Heart left ventricle (tissue), 16 donors: Measurements from ENCODE around the gene NEUROD2. TPM values are rescaled to one million over a fixed set of nuclear protein-coding genes. Genes with fewer than 3 reads are reported as not detected.

Experiments
- ATAC-seq, 4 donors: fragments of 200-7000 bp; cut with Tn5 transposase; one replicate each; pipeline ENCODE4 v1.9.1; 2020 to 2022; ENCODE audit warnings: moderate library complexity in 4 of 4, mild to moderate bottlenecking in 3 of 4, moderate number of reproducible peaks in 1 of 4
- DNase-seq, 5 donors: peaks; one replicate each; pipeline ENCODE4 v3.0.0-alpha.2; 2020
- H3K27ac ChIP-seq, 12 donors: fragments of 200-600 bp; sonication (generic) in 4 of 12; one replicate each; pipeline versions ENCODE4 v1.5.0 to v1.8.0; 2016 to 2022; ENCODE audit warnings: mild to moderate bottlenecking in 2 of 12
- H3K27me3 ChIP-seq, 9 donors: fragments of 200-600 bp; sonication (generic) in 2 of 9; one replicate each; pipeline versions ENCODE4 v1.5.1 to v1.8.0; 2016 to 2022; ENCODE audit warnings: mild to moderate bottlenecking in 3 of 9
- H3K36me3 ChIP-seq, 9 donors: fragments of 200-600 bp; sonication (generic) in 2 of 9; one replicate each; pipeline versions ENCODE4 v1.5.0 to v1.8.0; 2018 to 2022; ENCODE audit warnings: mild to moderate bottlenecking in 2 of 9
- H3K4me1 ChIP-seq, 12 donors: fragments of 200-600 bp; sonication (generic) in 4 of 12; one replicate each; pipeline versions ENCODE4 v1.5.0 to v1.8.0; 2016 to 2022; ENCODE audit warnings: mild to moderate bottlenecking in 3 of 12
- H3K4me3 ChIP-seq, 12 donors: fragments of 200-600 bp; sonication (generic) in 4 of 12; one replicate each; pipeline versions ENCODE4 v1.5.0 to v1.8.0; 2017 to 2022; ENCODE audit warnings: mild to moderate bottlenecking in 9 of 12, moderate library complexity in 4 of 12
- H3K9me3 ChIP-seq, 12 donors: fragments of 200-600 bp; sonication (generic) in 4 of 12; one replicate each; pipeline versions ENCODE4 v1.5.0 to v1.8.0; 2016 to 2022; ENCODE audit warnings: mild to moderate bottlenecking in 1 of 12
- POLR2A ChIP-seq, 2 donors: fragments of 450-650 bp; IDR thresholded peaks; one replicate each; pipeline ENCODE4 v1.6.1; 2017; ENCODE audit warnings: antibody characterized with exemption in 2 of 2, mild to moderate bottlenecking in 2 of 2, moderate library complexity in 2 of 2
- WGBS, 4 donors: extraction: QIAGEN DNeasy Blood & Tissue Kit in 2 of 4; methylation state at CpG; one replicate each; pipeline versions ENCODE4 v1.1.5 to v1.1.7; 2013 to 2018; 5-methylcytosine and 5-hydroxymethylcytosine counted together
- intact Hi-C, 10 donors: fragments of 100-400 bp; cut with DNase I; formaldehyde crosslinking; loops; one replicate each; pipeline versions ENCODE4 v1.11.1 to v1.14.2; 2022
- polyA plus RNA-seq, 2 donors: library from polyadenylated mRNA; stranded (reverse); fragments of 200-250 nt; gene quantifications; one replicate each; pipeline ENCODE4 v1.2.3, GENCODE V29; 2013
- total RNA-seq, 9 donors: library from RNA; depleted of rRNA in 2 of 9; stranded (reverse); fragments of >200 nt in 2 of 9; fragmentation: NEBNext Ultra II Directional in 3 of 9; extraction: Animal tissue kit (Norgen Biotek cat#: 25700) in 3 of 9; gene quantifications; one replicate each; pipeline versions ENCODE4 v1.1.0 to v1.2.4, GENCODE V29; 2016 to 2023
- TF ChIP-seq, protein P1 (sequence below), 12 donors: fragments of 200-600 bp; sonication (generic) in 4 of 12; IDR thresholded peaks; one replicate each; pipeline versions ENCODE4 v1.5.0 to v1.8.0; 2018 to 2022; ENCODE audit warnings: antibody characterized with exemption in 12 of 12, mild to moderate bottlenecking in 5 of 12
- donor health status: ischemic (EF 13 %, LVEDD 7.1; RV severe dilation, severe dysfunction).
- donor health status: healthy with polysubstance abuse.
- donor health status: DM: no; HTN: yes; CAD: no.
- donor health status: DM: no; HTN: no; CAD: no.
- donor health status: ischemic (EF 25% LVEDD 6.9; RV normal size, moderate dysfunction).
- donor health status: ischemic (EF 25% LVEDD 5.7; RV mildly dilated, moderate dysfunction).
- donor health status: healthy.
- donor health status: DM: yes; HTN: yes; CAD: no.
- donor health status: ischemic (EF 35%, LVEDD 5.7; RV mildly dilated, moderate dysfunction).
- donor health status: nonischemic (EF 11% LVEDD 7.7; RV severe dilation, severe dysfunction).
- donor health status: DM: yes; HTN: yes; CAD: no.
- donor health status: PGD.
- donor health status: ischemic (EF 29% LVEDD 5.4; RV normal size, mild dysfunction).
- donor health status: nonischemic (EF 23%, LVEDD 6.1; RV moderate dilation, normal function).

NEUROD2 gene
- total and polyA plus RNA-seq, 11 donors: not detected

DNA sequence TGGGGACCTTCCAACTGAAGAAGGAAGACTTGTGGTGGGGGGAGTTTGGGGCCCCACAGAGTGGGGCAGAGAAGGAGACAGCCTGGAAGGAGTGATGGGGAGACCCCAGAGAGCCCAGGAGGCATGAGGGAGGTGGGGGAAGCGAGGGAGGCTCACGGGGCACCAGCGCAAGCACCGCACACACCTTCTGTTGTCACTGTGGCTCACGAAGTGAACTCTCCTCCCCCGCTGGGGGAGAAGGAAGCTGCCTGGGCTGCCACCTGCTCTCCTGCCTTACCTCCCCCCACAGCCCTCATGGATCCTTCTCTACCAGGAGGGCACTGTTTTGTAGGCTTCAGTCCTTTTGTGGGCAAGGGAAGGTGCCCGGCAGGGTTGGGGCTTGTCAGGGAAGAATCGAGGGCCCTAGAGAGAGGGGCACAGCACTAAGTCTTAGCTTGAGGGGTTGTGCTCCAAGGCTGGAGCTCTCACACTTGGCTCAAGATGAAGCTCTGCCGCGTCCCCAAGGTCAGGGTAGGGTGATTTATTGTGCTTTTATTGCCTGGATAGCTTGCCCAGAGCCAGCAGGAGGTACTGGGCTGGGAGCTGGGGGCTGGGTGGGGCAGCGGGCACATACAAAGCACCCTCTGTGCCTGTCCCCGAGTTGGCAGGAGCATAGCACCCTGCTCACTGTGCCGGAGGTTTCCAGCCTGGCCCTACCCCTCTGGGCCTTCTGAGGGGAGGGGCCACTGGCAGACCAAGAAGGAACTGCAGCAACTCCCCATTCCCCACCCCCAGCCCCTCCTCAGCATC is 24.6 kb upstream of the NEUROD2 start:
- ATAC-seq: no peak

GRCh38 chr17:39631403-39631802 is 23.7 kb upstream of the NEUROD2 start:
- no peak for ATAC-seq

More for the DNA sequence above, 24.6 kb upstream of the NEUROD2 start:
- DNase-seq: no peak
- Histone ChIP-seq H3K9me3 (no peaks in the 10 kb centered on the region), H3K27me3 (peaks cover 0 to 27% (median 12%) of the 10 kb centered on the region in 9 donors), H3K4me3 (no peak overlapping the region), H3K36me3 (no peaks in the 10 kb centered on the region), H3K4me1 (peaks cover 0 to 18% (median 8%) of the 10 kb centered on the region in 12 donors), H3K27ac (no peak overlapping the region)
- TF ChIP-seq, protein P1, sequence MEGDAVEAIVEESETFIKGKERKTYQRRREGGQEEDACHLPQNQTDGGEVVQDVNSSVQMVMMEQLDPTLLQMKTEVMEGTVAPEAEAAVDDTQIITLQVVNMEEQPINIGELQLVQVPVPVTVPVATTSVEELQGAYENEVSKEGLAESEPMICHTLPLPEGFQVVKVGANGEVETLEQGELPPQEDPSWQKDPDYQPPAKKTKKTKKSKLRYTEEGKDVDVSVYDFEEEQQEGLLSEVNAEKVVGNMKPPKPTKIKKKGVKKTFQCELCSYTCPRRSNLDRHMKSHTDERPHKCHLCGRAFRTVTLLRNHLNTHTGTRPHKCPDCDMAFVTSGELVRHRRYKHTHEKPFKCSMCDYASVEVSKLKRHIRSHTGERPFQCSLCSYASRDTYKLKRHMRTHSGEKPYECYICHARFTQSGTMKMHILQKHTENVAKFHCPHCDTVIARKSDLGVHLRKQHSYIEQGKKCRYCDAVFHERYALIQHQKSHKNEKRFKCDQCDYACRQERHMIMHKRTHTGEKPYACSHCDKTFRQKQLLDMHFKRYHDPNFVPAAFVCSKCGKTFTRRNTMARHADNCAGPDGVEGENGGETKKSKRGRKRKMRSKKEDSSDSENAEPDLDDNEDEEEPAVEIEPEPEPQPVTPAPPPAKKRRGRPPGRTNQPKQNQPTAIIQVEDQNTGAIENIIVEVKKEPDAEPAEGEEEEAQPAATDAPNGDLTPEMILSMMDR (IDR thresholded peaks at IDR 0.05): no peak
- no peak for TF ChIP-seq POLR2A (IDR thresholded peaks at IDR 0.05)
- 65 to 71% (median 67%) methylated on average over 10 to 13 of the region's 13 CpGs for WGBS, 4 donors
- intact Hi-C loops: no loop called here

GRCh38 chr17:39629898-39630297 is 22.2 kb upstream of the NEUROD2 start:
- Histone ChIP-seq H3K27me3 (peaks cover 8 to 52% (median 32%) of the 10 kb centered on the region in 9 donors), H3K9me3 (no peaks in the 10 kb centered on the region), H3K4me1 (peaks cover 0 to 18% (median 9%) of the 10 kb centered on the region in 12 donors), H3K4me3 (no peak overlapping the region), H3K27ac (no peak overlapping the region), H3K36me3 (no peaks in the 10 kb centered on the region)
- intact Hi-C loops: loop anchor here in 3 of 10 donors (10.0 kb wide), 4 partner anchors 45 to 355 kb away; partner anchors contain the start of gene PSMD3 (in 1 of the 3)
- no peak for DNase-seq
- 75 to 82% (median 80%) methylated on average over 11 to 12 of the region's 12 CpGs for WGBS, 4 donors
- no peak for ATAC-seq
- TF ChIP-seq, protein P1 (IDR thresholded peaks at IDR 0.05): no peak
- no peak for TF ChIP-seq POLR2A (IDR thresholded peaks at IDR 0.05)

More at GRCh38 chr17:39631403-39631802, 23.7 kb upstream of the NEUROD2 start:
- Histone ChIP-seq H3K27me3 (peaks cover 8 to 37% (median 21%) of the 10 kb centered on the region in 9 donors), H3K9me3 (no peaks in the 10 kb centered on the region), H3K4me3 (no peak overlapping the region), H3K4me1 (peaks cover 0 to 24% (median 12%) of the 10 kb centered on the region in 12 donors), H3K27ac (no peak overlapping the region), H3K36me3 (no peaks in the 10 kb centered on the region)
- no peak for TF ChIP-seq POLR2A (IDR thresholded peaks at IDR 0.05)
- TF ChIP-seq, protein P1 (IDR thresholded peaks at IDR 0.05): no peak
- WGBS, 4 donors: 37 to 55% (median 44%) methylated on average over 6 of the region's 6 CpGs
- DNase-seq: no peak
- intact Hi-C loops: no loop called here

- H3K27me3 ChIP-seq: peaks cover 8 to 56% (median 32%) of the 10 kb centered on the region in 9 donors
- 64 to 87% (median 70%) methylated on average over 3 of the region's 3 CpGs for WGBS, 4 donors
- intact Hi-C loops: loop anchor here in 3 of 10 donors (10.0 kb wide), 4 partner anchors 45 to 355 kb away; partner anchors contain the start of gene PSMD3 (in 1 of the 3)
Observed at GRCh38 chr17:39629494-39629880, 21.8 kb upstream of the NEUROD2 start.

More at GRCh38 chr17:39629494-39629880, 21.8 kb upstream of the NEUROD2 start:
- Histone ChIP-seq H3K27ac (no peak overlapping the region), H3K36me3 (no peaks in the 10 kb centered on the region), H3K9me3 (no peaks in the 10 kb centered on the region), H3K4me1 (peaks cover 0 to 15% (median 8%) of the 10 kb centered on the region in 12 donors), H3K4me3 (no peak overlapping the region)
- no peak for ATAC-seq
- TF ChIP-seq POLR2A (IDR thresholded peaks at IDR 0.05): no peak
- TF ChIP-seq, protein P1 (IDR thresholded peaks at IDR 0.05): no peak
- no peak for DNase-seq
